SIG-M5 treated with dmso at 0.1 percent for 504 hours (cell line): ENCODE data around the gene RPS6KA5.
"Not testable (repeated sequence)": the region's sequence is repeated elsewhere in the genome, so short reads cannot be mapped to it uniquely, and the experiment has no call there.

Source experiments
- DNase-seq: peaks from one replicate; lab custom pipeline; 2025; ENCODE audit not compliant: unreplicated experiment; lab: John Stamatoyannopoulos, UW

Gene RPS6KA5

DNA sequence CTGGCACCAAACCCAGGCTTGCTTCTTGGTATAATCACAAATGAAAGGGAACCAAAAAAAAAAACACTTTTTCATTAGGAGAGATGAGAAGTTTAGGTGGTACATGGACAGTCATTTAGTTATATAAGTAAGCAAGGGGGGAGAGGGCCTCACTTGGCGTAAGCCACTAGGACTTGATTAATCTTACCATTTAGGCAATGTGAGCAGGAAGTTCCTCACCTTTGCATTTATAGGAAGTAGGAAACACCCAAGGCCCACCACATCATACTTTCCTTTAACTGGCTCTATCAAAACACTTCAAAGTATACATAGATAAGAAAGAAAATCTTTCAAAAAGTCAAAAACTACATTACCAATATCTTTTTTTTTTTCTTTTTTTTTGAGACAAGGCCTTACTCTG, 6.7 kb upstream of the RPS6KA5 start:
- no peak for DNase-seq

DNA sequence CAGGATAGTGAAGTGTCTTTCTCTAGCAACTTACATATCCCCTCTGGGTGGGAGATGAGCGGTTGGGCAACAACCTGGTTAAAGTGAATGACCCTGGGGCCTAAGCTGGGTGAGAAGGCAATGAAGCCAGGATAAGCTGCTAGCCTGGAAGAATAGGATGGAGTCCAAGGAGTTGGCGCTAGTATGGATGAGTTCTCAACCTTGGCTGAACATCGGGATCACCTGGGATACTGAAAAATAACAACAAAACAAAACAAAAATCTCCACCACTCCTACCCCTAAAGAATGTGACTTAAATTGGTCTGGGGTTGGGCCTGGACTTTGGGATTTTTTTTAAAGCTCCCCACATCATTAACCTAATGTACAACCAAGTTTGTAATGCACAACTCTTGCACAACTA, 4.8 kb upstream of the RPS6KA5 start:
- no peak for DNase-seq

DNA sequence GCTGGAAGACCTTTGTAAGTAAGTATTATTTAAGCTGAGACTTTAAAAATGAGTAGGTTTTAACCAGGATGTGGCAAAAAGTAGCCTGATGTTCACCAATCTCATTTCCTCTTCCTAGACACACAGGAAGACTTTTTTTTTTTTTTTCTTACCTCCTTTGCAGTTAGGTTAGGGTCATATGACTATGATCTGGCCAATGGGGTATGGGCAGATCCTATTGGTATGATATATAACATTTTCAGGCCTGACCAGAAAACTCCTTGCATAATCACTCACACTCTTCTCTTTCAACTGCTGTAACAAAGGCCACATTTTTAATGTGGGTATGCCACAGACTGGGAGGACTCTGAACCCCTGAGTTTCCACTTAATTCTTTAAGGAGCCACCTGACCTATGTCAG, 2.7 kb upstream of the RPS6KA5 start:
- peak; percentile 82 for DNase-seq

DNA sequence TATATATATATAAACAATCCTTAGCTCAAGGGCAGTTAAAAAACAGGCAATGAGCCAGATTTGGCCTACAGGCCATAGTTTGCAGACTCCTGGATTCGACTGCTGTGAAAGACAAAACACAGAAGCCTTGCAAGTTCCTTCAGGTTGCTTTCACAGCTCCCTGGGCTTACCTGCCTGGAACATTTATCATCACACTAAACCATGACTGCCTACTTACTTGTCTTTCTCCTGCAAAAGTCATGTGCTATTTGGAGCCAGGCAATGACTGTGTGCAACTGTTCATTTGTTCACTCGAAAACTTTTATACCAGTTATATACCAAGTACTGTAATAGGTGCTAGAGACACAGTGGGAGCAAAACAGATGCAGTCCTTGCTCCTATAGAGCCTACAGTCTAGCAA, 2.2 kb upstream of the RPS6KA5 start:
- DNase-seq: no peak

DNA sequence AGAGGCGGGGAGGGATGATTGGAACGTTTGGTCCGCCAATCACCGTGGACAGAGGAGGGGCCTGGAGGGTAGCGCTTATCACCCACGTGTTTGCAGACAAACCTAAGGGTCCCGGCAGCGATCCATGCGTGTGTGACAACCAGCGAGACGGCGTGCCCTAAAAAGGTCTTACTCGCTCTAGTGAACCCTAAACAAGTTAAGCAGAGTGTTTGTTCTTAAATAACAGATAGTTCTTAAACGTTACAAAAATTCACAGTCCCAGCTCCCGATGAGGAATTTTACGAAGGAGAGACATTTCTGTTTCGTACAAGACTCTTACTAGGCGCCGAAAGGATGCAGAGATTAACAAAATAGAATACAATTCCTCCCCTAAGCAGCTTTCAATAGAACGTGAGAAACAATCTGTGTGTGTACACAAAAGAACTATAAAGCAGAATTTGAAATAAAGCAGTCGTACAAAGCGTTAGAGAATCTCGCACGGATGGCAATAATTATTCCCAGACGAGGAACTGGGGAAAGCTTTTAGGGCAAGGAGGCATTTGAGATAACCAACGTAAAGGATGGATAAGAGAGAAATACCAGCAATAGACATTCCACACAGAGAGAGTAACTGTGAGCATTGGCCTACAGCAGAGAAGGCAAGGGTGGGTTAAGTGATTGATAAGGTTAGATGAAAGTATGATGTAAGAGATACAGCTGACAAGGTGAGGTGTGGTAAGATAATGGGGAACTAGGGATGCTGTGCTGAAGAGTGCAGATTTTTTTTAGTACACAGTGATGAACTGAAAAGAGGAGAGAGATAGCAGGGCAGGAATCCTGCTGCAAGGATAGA, 831 bp upstream of the RPS6KA5 start:
- DNase-seq: peak; percentile 30

DNA sequence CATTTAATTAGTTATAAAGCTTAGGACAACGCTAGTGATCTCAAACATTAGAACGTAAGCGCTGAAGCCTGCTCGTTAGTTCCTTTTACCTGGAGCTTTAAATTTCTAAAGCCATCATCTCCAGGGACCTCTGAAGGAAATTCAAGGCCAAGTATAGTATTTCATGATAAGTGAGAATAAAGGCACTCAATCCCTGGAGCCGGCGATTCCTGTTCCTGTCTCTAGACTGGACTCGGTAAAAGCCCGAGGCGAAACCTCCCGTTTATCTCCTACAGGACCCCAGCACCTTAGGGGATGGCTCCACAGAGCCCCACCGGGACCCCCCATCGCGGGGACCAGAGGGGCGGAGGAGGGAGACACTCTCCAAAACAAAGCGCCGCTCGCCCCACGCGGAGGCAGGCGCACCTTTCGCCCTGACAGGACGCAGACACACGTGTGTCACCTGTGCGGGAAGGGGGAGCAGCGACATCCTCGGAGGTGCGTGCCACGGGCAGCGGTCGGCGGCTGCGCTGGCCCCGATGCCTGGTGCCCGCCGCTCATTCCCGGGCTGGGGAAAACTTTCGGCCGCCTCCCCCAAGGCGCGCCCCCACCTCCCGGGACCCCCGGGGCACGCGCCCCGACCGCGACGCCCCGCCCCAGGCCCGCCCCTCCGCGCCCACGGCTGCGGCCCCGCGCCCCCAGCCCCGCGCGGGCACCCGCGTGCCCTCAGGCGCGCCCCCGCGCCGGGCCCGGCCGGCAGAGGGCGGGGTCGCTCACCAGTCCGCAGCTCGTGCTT, 678 bp downstream of the RPS6KA5 start:
- no peak for DNase-seq

DNA sequence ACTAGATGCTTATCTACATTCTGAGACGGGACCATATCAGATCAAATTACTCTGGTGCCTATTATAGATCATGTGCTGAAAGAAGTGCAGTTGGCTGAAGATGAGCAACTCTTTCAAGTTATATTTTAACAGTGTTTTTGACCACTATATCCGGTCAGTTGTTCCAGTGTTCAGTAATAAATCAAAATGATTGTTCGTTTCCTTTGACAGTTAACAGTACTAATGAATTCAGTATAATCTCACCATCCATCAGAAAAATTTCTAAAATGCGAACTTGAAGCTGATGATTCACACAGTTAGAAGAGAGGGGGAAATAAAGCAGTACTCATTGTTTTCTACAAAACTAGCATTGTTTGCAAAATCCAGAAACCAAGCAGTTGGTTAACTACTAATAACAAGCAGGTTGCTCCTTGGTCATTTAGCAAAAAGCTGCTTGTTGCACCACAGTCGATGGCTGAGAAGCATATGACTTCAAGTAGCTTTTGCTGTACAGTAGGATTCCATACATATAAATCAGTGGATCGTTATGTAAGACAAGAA, 2.3 kb downstream of the RPS6KA5 start:
- no peak for DNase-seq

DNA sequence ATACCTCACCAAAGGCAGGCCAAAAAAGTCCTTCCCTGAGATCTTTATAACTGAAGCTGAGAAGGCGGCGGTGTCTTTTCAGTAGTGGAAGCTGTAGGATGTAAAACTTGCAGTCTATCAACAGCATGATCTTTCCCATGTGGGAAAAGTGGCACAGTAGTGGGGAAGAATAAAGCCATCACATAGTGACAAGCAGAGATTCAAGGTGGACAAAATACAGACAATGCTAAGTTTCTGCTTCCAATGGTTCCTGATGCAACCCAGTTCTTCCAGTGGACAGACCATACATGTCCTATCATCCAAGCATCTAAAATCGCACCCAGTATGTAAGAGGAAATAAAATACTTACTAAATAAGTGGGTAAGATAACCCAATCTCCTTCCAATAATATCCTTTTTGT, 4.1 kb downstream of the RPS6KA5 start:
- no peak for DNase-seq

DNA sequence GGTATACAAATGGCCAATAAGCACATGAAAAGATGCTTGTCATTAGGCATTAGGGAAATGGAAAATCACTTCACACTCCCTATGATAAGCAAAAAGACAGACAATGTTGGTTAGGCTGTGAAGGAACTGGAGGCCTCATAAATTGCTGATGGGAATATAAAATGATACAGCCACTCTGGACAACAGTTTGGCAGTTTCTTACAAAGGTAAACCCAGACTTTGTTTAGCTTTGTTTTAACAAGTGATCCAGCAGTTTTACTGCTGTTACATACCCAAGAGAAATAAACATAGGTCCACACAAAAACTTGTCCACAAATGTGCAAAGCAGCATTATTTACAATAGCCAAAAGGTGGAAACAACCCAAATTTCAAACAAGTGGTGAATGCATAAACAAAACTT, 5.4 kb downstream of the RPS6KA5 start:
- DNase-seq: no peak

DNA sequence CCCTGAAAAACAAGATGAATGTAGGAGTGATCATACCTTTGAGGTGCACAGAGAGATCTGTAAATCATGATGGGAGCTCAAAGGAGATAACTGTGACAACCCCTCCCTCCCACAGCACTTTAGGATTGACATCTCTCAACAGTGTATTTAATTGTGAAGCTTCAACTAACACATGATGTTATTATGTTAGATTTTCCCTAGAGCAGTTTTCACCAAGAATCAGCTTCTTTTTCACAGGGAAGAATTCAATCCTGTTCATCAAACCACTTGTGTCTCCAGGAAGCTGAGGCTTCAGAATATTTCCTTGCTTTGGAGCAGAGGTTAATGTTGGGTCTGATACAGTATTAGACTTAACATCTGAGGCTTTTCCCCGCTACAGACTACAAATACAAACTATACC, 11.8 kb downstream of the RPS6KA5 start:
- DNase-seq: no peak

DNA sequence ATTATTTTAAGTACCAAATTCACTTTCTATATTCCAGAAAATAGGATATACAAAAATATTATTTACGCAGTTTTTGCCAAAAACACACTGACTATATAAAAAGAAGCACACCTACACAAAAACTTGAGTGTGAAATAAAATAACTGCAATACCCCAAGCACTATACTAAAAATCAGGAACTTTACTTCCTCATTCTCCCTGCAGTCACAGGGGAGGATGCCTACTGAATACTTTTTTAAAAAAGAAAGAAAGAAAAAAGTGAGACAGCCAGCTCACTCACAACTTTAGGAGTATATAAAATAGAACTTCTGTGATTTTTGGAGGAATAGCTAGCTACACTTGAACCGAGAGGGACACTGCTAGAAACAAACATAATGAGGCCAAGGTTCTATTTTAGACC, 12.2 kb downstream of the RPS6KA5 start:
- DNase-seq: no peak

DNA sequence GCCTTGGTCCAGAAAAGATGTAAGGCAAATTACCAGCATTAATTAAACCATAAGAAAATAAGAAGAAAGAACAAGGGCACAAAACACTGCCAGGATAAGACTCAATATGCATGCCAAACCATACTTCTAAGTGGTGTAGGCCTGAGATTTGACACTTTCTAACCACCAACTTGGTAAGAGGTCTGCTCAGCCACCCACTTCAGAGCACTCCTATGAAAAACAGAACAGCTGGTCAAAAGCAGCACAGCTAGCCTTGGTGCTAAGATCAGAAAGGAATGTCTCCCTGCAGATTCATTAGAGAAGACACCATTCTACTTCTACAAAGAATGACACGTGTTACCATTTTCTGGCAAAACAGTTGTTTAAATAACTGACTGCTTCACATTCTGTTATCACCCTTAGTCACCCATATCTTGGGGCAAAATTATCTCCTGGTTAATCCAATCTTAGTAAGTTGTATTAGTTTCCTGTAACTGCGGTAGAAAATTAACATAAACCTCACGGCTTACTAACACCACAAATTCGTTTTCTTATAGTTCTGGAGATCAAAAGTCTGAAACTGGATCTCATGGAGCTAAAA, 13.2 kb downstream of the RPS6KA5 start:
- no peak for DNase-seq

DNA sequence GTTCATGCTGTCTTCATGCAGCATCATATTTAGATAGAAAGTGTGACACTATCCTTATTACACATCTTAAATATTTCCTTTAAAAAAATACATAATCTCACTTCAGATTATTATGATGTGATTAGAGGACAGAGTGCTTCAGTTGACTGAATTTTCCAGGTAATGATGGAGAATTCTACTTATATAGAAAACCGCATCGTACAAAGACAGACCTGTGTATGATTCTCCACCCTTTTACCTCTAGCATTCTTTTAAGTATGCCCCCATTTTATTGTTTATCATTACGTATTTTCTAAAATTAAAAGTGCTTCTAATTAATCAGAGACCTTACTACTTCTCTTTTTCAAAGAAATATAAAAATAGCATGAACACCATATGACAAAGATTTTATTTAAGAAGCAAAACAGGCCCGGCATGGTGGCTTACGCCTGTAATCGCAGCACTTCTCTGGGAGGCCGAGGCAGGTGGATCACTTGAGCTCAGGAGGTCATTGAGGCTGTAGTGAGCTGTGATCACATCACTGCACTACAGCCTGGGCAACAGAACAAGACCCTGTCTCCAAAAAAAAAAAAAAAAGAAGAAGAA, 13.9 kb downstream of the RPS6KA5 start:
- DNase-seq: no peak

DNA sequence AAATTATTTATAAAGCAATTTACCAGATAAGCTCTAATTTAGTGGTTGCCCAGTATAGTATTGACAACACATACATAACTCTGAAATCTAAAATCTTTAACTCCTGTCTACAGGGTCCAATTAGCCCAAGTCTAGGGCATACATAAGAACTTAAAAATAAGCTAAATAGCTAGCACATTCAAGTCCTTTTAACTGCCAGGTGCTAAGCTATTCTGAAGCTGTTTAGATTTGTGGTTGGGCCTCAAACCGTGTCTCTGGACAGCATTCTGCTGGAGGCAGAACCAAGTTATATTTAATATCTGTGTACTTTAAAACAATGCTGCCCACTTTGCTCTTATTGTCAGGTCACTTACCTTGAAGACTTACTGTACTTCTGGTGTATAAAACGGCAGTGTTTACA, 19.0 kb downstream of the RPS6KA5 start:
- DNase-seq: no peak

DNA sequence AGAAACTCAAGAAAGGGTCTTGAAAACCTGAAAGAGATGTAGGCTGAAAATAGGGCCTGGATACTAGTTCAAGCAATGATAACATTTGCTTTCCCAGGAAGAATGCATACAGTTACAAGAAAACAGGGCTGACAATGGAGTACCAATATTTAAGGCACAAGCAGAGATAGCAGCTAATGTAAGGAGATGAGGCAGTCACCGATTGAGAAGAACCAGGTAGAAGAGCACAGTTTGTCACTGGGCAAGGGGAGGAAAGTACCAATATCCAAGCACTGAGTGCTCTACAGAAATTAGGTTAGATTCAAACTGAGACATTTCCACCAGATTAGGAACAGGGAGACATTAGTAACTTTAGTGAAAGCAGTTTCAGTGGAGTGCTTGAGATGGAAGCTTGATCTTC, 19.9 kb downstream of the RPS6KA5 start:
- DNase-seq: no peak

DNA sequence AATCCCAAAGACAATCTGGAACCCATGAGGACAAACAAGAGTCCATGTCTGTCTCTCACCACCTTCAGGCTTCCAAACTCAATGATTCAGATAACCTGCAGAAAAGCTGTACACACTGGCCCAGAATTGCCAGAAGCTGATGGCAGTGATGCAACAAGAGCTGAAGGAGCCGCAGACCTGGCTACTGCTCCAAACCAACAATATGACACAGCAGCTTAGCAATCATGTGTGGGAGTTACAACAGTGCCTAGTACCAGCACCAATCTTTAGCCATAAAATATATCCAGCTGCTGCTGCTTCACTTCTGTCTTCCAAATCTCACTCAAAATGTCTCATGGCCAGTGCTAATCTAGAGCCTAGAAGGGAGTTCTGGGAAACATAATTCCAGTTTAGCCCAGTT, 22.0 kb downstream of the RPS6KA5 start:
- DNase-seq: peak; percentile 53

DNA sequence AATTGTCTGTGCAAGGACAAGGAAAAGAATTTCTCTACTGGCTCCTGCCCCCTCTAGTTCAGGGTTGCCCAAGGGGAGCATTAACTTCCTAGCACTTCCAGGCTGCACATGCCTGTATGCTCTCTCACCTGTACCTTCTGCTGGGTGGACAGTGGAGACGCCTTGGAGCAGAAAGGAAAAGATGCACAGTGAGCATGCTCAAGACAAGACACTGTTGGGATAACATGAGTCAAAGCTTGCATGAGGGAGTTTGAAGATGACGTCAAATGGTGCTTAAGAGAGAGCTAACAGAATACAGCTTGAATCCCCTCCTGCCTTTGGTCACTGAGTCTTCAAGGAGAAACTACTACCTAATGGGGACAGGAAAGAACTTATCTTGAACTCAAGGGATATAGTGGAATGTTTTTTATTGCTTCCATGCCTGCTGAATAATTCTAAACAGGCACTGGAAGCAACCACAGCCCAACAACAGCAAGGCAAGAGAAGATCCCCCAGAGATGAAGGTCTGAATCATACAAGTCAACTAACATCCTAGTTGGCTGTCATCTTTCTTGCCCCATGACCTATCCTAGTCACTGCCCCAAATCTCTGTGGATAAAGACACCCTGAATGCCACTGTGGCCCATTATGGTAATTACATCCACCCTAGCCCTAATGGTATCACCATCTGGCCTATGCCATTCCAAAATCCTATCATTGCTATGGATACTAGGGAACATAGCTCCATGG, 23.5 kb downstream of the RPS6KA5 start:
- DNase-seq: no peak

DNA sequence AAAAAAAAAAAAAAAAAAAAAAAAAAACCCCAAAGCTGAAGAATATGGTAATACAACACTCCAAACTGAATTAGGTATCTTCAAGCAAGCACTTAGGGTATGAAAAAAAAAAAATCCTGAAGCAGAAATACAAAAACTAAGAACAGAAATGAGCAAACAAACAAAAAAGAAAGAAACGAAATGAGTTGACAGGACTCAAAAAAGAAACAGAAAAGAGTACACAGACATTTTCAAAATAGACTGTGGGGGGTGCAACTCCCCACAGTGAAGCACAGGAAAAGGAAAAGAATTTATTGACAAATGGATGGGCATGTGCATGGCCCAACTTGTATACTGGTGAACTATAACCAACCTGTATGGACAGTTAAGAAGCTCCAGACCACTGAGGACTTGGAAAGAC, 24.6 kb downstream of the RPS6KA5 start:
- DNase-seq: no peak

DNA sequence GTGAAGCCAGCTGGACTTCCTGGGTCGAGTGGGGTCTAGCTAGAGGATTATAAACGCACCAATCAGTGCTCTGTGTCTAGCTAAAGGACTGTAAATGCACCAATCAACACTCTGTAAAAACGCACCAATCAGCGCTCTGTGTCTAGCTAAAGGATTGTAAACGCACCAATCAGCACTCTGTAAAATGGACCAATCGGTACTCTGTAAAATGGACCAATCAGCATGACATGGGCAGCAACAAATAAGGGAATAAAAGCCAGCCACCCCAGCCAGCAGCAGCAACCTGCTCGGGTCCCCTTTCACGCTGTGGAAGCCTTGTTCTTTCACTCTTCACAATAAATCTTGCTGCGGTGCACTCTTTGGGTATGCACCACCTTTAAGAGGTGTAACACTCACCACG, 26.1 kb downstream of the RPS6KA5 start:
- DNase-seq: not testable (repeated sequence)

DNA sequence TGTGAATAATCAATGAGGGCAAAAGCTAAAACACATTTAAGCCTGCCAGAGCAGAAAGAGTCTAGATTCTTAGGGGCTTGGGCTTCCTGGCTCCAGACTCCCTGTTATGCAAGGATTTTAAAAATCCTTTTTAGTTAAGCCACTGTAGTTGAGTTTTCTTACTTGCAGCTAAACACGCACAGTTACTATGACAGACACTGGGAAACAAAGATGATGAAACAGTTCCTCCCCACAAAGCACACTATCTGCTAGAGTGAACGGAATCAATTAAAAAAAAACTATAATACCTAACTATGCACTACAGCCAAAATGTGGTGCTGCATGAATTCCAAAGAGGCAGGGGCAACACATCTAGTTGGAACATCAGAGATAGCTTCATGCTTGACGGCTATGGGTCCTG, 28.2 kb downstream of the RPS6KA5 start:
- DNase-seq: peak; percentile 47

DNA sequence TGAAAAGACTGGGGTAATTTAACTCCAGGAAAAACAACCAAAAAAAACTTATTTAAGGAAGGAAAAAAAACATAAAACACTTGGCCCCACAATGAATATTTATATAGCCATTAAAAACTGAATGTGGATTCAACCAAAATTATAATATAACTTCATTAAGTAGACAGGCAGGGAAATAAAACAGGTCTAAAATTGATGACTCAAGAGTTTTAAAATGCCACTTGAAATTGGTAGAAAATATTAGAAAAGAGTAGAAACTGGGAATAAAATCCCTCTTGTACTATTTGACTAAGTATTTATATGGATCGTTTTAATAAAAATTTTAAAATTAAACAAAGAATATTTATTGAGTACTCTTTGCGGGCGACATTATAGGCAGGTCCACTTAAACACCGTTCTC, 28.8 kb downstream of the RPS6KA5 start:
- no peak for DNase-seq
